T47D (cell line): ENCODE results near the gene SLC39A2.
"Not testable (repeated sequence)": the region's sequence is repeated elsewhere in the genome, so short reads cannot be mapped to it uniquely, and the experiment has no call there.

Source experiments
- DNase-seq, 2 experiments: peaks; one replicate each; pipeline versions ENCODE4 v3.0.0 to v3.0.0-alpha.2; 2011 to 2012; ENCODE audit warnings: low read depth in 1 of 2, low spot score in 1 of 2
- JUND ChIP-seq: IDR thresholded peaks from 2 replicates; pipeline ENCODE4 v1.6.1; 2012; ENCODE audit warnings: low read depth
- in situ Hi-C: cut with HindIII; loops from 2 replicates; pipeline ENCODE4 v1.10.0; 2016; ENCODE audit warnings: low sequenced_read_pairs, low pct_unique_long_range_greater_than_20kb

The SLC39A2 gene

GRCh38 chr14:20982646-20983369, 16.3 kb upstream of the SLC39A2 start:
- TF ChIP-seq JUND, result no peak
- DNase-seq, result no peak
- in situ Hi-C loops, result no loop called here

- in situ Hi-C loops, DNase-seq: not testable (repeated sequence)
These were observed 13.4 kb upstream of the SLC39A2 start for GRCh38 chr14:20985650-20986049.

GRCh38 chr14:20986811-20987210, 12.3 kb upstream of the SLC39A2 start:
- no peak for TF ChIP-seq JUND
- in situ Hi-C loops, result no loop called here
- no peak for DNase-seq

- TF ChIP-seq JUND, result no peak
- in situ Hi-C loops, result no loop called here
These were observed 10.2 kb upstream of the SLC39A2 start for GRCh38 chr14:20988717-20989470.

GRCh38 chr14:20989471-20989786, 9.7 kb upstream of the SLC39A2 start:
- no peak for TF ChIP-seq JUND

More at GRCh38 chr14:20988717-20989470, 10.2 kb upstream of the SLC39A2 start:
- no peak for DNase-seq

GRCh38 chr14:20989787-20990600, 9.1 kb upstream of the SLC39A2 start, which contains the start of gene METTL17:
Gene METTL17, plus strand, starts transcription at chr14:20989980. Its CDS starts 23 bp downstream, at chr14:20990003.
- no peak for TF ChIP-seq JUND
- peak; percentile 64 to 96 for DNase-seq
- in situ Hi-C loops, result no loop called here

More at GRCh38 chr14:20989471-20989786, 9.7 kb upstream of the SLC39A2 start:
- DNase-seq, result no peak
- in situ Hi-C loops, result no loop called here

GRCh38 chr14:20996521-20996920, 2.6 kb upstream of the SLC39A2 start:
- DNase-seq, result no peak
- in situ Hi-C loops, result no loop called here
- TF ChIP-seq JUND, result no peak

- DNase-seq, result no peak
- no peak for TF ChIP-seq JUND
- in situ Hi-C loops, result no loop called here
These were observed 2.0 kb upstream of the SLC39A2 start for GRCh38 chr14:20997115-20997514.

- TF ChIP-seq JUND, result no peak
- in situ Hi-C loops, result no loop called here
- no peak for DNase-seq
These were observed 1.5 kb upstream of the SLC39A2 start for GRCh38 chr14:20997564-20997963.

- DNase-seq, result peak in 1 of 2 experiments; percentile 70
- no peak for TF ChIP-seq JUND
- in situ Hi-C loops, result no loop called here
These were observed 954 bp upstream of the SLC39A2 start for GRCh38 chr14:20998139-20998538.

GRCh38 chr14:20999591-20999990, 498 bp downstream of the SLC39A2 start:
- no peak for TF ChIP-seq JUND
- in situ Hi-C loops, result no loop called here
- no peak for DNase-seq

GRCh38 chr14:21001218-21001617, 2.1 kb downstream of the SLC39A2 start:
- in situ Hi-C loops, result no loop called here
- DNase-seq, result no peak
- no peak for TF ChIP-seq JUND
